Loucy (cell line): ENCODE measurements around the gene LMF1.

Experiments used
- EZH2phosphoT487 ChIP-seq: fragments of 200-600 bp; IDR thresholded peaks from 2 replicates; pipeline ENCODE4 v1.6.1; 2018; ENCODE audit warnings: antibody characterized with exemption, mild to moderate bottlenecking, moderate library complexity, borderline replicate concordance
- TF ChIP-seq, protein P1 (sequence below): fragments of 200-600 bp; sonication (generic); conservative IDR thresholded peaks from 2 replicates; pipeline ENCODE4 v1.5.1; 2014; ENCODE audit warnings: mild to moderate bottlenecking, antibody characterized with exemption, low read length

DNA sequence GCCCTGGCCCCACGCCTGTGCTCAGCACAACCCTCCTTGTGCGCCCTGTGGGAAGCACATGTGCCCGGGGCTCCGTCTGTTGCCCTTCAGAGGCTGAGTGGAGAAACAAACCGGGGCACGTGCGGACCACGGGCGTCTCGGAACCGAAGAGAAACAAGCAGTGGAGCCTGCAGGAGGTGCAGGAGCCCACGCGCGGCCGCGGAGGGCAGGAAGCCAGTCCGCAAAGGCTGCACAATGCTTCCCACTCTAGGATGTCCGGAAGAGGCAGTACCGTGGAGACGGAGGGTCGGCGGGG, 94.8 kb downstream of the LMF1 start:
- TF ChIP-seq, protein P1, sequence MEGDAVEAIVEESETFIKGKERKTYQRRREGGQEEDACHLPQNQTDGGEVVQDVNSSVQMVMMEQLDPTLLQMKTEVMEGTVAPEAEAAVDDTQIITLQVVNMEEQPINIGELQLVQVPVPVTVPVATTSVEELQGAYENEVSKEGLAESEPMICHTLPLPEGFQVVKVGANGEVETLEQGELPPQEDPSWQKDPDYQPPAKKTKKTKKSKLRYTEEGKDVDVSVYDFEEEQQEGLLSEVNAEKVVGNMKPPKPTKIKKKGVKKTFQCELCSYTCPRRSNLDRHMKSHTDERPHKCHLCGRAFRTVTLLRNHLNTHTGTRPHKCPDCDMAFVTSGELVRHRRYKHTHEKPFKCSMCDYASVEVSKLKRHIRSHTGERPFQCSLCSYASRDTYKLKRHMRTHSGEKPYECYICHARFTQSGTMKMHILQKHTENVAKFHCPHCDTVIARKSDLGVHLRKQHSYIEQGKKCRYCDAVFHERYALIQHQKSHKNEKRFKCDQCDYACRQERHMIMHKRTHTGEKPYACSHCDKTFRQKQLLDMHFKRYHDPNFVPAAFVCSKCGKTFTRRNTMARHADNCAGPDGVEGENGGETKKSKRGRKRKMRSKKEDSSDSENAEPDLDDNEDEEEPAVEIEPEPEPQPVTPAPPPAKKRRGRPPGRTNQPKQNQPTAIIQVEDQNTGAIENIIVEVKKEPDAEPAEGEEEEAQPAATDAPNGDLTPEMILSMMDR, result no peak
- TF ChIP-seq EZH2phosphoT487, result no peak
